HEK293 (cell line): ENCODE data around the gene ZFPL1.

Experiments used
- ATF2 ChIP-seq: fragments of 450-650 bp; formaldehyde crosslinking; IDR thresholded peaks from 2 replicates; pipeline ENCODE4 v1.5.1; 2016; ENCODE audit warnings: missing biosample characterization, missing genetic modification characterization, low read depth
- BCL11A ChIP-seq: fragments of 450-650 bp; formaldehyde crosslinking; IDR thresholded peaks from 2 replicates; pipeline ENCODE4 v1.5.1; 2016; ENCODE audit warnings: low read depth, missing biosample characterization, missing genetic modification characterization
- CTCF ChIP-seq: fragments of 450-650 bp; formaldehyde crosslinking; IDR thresholded peaks from 2 replicates; pipeline ENCODE4 v1.5.1; 2016; ENCODE audit warnings: missing biosample characterization, missing genetic modification characterization
- ZNF138 ChIP-seq: fragments of 450-650 bp; formaldehyde crosslinking; IDR thresholded peaks from 2 replicates; pipeline ENCODE4 v1.5.1; 2016; ENCODE audit warnings: missing biosample characterization, missing genetic modification characterization, borderline replicate concordance
- ZNF341 ChIP-seq: fragments of 450-650 bp; formaldehyde crosslinking; IDR thresholded peaks from 2 replicates; pipeline ENCODE4; 2016; ENCODE audit warnings: low read depth, missing biosample characterization, missing genetic modification characterization
- ZNF639 ChIP-seq: fragments of 450-650 bp; formaldehyde crosslinking; IDR thresholded peaks from 2 replicates; pipeline ENCODE4 v1.5.1; 2016; ENCODE audit warnings: missing biosample characterization, missing genetic modification characterization
- ZNF768 ChIP-seq: fragments of 450-650 bp; formaldehyde crosslinking; IDR thresholded peaks from 2 replicates; pipeline ENCODE4 v1.5.1; 2018; ENCODE audit warnings: missing biosample characterization, mild to moderate bottlenecking, missing genetic modification characterization
- ZNF776 ChIP-seq: fragments of 450-650 bp; formaldehyde crosslinking; IDR thresholded peaks from 2 replicates; pipeline ENCODE4 v1.5.0; 2017; ENCODE audit warnings: missing biosample characterization, missing genetic modification characterization, borderline replicate concordance

DNA sequence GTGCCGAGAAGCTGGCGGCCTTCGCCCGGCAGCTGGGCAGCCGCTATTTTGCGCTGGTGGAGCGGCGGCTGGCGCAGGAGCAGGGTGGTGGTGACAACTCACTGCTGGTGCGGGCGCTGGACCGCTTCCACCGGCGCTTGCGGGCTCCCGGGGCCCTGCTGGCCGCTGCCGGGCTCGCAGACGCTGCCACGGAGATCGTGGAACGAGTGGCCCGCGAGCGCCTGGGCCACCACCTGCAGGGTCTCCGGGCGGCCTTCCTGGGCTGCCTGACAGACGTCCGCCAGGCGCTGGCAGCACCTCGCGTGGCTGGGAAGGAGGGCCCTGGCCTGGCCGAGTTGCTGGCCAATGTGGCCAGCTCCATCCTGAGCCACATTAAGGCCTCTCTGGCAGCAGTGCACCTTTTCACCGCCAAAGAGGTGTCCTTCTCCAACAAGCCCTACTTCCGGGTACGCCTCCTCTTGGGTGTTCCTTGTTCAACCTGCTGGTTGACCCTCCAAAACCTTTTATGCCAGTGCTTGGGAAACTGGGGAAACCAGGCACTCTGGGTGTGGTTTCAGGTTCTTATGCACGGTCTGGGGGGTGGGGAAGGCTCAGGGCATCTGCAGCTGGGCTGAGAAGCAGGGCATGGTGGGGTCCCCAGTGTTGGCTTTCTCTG is 24.6 kb downstream of the ZFPL1 start:
- TF ChIP-seq CTCF, result no peak
- TF ChIP-seq BCL11A (tag by site-specific recombination), result no peak
- no peak for TF ChIP-seq ZNF341 (tag by site-specific recombination)
- no peak for TF ChIP-seq ATF2 (tag by site-specific recombination)
- no peak for TF ChIP-seq ZNF639 (tag by site-specific recombination)
- TF ChIP-seq ZNF776, result no peak
- no peak for TF ChIP-seq ZNF138 (tag by site-specific recombination)
- no peak for TF ChIP-seq ZNF768 (tag by site-specific recombination)
